HG02943 (cell line): Measurements from ENCODE around the gene MCCD1.
A peak's percentile ranks its signal among the peaks of the same experiment; 100 is the strongest.

Experiments used
- ATAC-seq: cut with Tn5 transposase; IDR thresholded peaks from one replicate; pipeline ENCODE4 v1.9.1; 2021; ENCODE audit warnings: mild to moderate bottlenecking, low read depth, moderate library complexity; ENCODE audit not compliant: unreplicated experiment

Gene MCCD1

GRCh38 chr6:31567531-31568370, 39.0 kb downstream of the MCCD1 start:
- no peak for ATAC-seq

GRCh38 chr6:31568537-31568961, 39.8 kb downstream of the MCCD1 start:
- ATAC-seq = peak; percentile 56

GRCh38 chr6:31569861-31570536, 41.2 kb downstream of the MCCD1 start:
- ATAC-seq = no peak

GRCh38 chr6:31572041-31572911, 43.5 kb downstream of the MCCD1 start, which contains the start of gene LTA:
TSS of gene LTA (plus strand) at chr6:31572289. CDS start at chr6:31572743, 454 bp downstream.
- ATAC-seq = peak; percentile 35

- ATAC-seq = no peak
Observed at GRCh38 chr6:31573239-31574105, 44.7 kb downstream of the MCCD1 start.

- ATAC-seq = no peak
Observed at GRCh38 chr6:31574106-31575061, 45.6 kb downstream of the MCCD1 start.

GRCh38 chr6:31575335-31575901, 46.7 kb downstream of the MCCD1 start, which contains the start of gene TNF:
TSS of gene TNF (plus strand) at chr6:31575565. CDS start at chr6:31575742, 177 bp downstream.
- no peak for ATAC-seq

GRCh38 chr6:31575952-31576685, 47.4 kb downstream of the MCCD1 start:
- ATAC-seq = no peak

GRCh38 chr6:31576897-31577578, 48.3 kb downstream of the MCCD1 start:
- no peak for ATAC-seq

GRCh38 chr6:31577579-31577966, 48.8 kb downstream of the MCCD1 start:
- ATAC-seq = no peak

- no peak for ATAC-seq
Observed at GRCh38 chr6:31578184-31579118, 49.7 kb downstream of the MCCD1 start.

GRCh38 chr6:31579119-31579505, 50.4 kb downstream of the MCCD1 start:
- no peak for ATAC-seq
